Measurements from ENCODE around the gene KCNQ1.
A peak's percentile ranks its signal among the peaks of the same experiment; 100 is the strongest.

KCNQ1 gene

DNA sequence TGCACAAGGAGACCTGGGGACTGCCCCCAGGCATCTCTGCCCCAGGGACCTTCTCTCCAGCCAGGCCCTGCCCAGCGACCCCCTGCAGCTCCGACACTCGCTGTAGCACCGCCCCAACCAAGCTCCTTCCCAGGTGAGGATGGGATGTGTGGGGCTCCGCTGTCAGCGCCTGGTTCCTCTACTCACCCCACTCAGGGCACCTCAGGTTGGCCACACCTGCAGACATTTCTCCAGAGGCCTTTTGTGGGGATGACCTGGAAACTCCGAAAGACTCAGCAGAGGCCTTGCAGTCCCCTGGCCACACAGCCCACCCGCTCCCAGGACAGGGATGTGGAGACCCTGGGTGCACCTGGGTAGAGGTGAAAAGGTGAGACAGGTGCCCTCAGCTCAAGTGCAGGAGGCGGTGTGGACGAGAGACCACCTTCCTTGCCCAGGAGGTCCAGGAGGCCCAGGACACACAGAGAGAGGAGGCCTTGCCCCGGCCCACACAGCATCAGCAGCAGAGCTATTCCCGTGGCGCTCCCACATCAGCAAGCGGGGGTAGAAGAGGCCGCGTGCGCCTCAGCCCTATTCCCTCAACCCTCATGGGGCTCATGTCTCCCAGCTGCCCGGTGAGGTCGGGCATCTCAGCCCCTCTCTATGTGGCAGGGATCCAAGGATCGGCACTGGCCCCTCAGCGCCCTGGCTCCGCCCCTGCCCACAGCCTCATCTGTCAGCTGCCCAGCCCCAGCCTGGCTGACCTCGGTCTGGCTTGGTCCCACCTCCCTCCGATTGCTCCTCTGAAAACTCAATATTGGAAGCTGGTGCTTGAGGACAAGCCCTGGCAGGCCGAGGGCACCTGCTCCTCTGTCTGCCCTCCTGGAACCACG, 21.4 kb upstream of the KCNQ1 start:
- DNase-seq (ENCODE audit: low read depth in 2 of 2), result no peak

DNA sequence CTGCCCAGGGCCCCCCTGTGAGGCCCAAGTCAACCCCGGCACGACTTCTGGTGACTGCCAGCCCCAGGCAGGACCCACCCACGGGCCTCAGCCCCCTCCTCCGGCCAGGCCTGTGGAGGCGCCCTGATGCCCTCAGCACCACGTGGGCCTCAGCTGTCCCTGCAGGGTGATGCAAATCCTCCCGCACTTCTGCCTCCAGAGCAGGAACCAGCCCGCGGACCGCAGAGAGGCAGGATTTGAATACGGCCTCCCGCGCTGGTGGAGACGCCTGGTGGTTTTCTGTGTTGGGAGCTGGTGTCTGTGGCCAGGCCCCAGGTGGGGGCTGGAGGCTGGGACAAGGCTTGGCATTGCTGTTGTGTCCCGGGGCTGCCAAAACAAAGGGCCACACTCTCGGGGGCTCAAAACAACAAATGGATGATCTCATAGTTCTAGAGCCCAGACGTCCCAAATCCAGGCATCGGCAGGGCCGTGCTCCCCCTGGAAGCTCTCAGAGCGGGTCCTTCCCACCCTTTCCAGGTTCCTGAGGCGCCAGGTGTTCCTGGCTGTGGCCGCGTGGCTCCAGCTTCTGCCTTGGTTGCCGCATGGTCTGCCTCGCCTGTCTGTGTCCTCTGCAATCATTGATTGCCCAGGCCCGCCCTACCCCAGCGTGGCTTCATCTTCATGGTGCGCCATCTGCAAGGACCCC, 19.9 kb upstream of the KCNQ1 start:
- no peak for DNase-seq (ENCODE audit: low read depth in 2 of 2)

DNA sequence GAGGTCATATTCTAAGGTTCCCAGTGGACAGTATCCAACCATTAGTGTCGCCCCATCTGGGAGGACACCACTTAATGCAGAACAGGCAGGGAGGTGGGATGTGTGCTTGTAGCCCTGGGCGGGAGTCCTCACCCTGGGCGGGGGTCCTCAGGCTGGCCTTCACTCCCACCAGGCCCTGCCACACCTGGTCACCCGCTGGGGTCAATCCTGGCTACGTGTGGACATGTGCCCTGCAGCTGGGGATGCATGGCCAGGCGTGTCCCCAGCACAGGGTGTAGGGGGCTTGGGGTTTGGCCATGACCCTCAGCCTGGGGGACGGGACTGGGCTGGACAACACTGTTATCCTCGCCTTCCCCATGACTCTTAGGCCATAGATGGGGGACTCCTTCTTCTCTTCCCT, 19.3 kb upstream of the KCNQ1 start:
- no peak for DNase-seq (ENCODE audit: low read depth in 2 of 2)

DNA sequence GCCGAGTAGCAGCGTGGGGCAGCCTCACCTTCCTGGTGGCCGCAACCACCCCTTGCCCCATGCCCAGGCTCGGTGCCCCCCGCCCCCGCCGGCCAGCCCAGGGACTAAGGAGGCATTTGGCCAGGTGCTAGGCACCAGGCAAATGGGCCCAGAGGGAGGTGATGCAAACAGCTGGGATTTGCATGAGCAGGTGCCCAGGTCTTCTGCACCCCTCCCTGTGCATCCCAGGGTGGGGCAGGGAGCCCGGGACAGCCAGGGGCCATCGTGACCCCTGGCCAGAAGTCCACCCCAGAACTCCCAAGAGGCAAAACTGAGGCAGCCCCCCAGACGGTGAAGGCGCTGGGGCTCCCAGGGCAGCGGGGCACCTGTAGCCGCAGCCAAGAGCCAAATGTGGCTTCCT, 18.6 kb upstream of the KCNQ1 start:
- no peak for DNase-seq (ENCODE audit: low read depth in 2 of 2)

DNA sequence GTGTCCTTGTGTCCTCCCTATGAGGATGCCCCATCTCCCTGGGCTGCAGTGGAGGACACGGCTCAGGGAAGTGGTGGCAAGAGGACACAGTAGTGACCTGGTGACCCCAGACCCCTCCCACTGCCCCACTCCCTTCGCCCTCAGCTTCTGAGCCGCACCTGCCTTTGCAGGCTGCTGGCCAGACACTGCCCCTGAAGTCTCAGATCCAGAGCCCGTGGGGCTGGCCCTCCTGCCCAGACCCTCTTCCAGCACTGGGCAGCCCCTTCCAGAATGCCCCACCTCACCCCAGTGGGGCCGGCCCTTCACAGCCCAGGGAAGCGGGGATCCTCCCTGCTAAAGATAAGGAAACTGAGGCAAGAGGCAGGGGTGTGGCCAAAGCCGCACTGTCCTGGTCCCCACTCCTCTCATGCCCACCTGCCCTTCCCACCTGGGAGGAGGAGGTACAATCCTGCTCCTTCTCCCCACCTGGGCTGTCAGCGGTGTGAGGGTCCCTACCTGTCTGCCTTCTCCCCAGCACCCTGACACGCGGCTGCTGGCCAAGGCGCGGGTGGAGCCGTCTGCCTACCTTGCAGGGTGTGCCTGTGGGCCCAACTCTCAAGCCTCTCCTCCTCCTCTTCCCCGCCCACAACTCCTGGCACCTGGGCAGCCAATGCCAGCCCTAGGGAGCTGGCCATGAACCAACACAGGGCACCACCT, 17.8 kb upstream of the KCNQ1 start:
- DNase-seq (ENCODE audit: low read depth in 2 of 2), result no peak

DNA sequence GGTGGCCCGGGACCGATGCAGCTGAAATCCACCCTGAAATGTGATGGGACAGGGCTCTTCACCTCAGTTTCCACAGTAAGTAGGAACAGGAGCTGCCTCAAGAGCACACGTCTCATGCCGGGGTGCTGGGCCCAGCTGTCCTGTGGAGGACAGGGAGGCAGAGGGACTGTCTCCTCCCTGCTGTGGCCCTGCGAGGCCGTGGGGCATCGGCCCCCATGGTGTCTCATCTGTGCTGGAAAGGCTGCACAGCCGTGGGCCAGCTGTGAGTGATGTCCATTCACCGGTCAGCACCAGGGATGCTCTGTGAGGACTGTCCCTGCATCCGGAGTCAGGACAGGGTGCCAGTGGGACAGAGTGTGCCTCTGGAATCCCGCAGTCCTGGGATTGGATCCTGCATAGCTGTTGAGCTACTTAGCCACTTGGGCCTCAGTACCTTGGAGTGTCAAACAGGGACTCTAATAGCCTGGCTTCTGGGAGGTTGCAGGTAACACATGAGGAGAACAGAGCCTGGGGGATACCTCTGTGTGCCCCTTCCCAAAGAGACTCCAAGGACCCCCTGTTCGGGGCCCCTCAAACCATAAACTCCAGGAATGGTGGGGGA, 17.0 kb upstream of the KCNQ1 start:
- no peak for DNase-seq (ENCODE audit: low read depth in 2 of 2)

DNA sequence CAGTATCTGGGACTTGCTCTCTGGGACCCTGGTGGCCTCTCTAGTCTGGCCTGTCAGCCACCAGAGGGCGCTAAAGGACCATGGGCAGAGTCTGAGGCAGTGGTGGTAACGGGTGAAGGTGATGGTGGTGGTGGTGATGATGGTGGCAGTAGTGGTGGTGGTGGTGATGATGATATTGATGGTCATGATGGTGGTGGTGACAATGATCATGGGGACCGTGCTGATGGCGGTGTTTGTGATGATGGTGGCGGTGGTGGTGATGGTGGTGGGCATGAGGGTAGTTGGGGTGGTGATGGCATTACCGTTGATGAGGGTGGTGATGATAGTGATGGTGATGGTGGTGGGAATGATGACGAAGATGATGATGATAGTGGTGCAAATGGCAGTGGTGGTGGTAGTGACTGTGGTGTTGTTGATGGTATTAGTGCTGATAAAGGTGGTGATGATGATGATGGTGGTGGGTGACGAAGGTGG, 16.4 kb upstream of the KCNQ1 start:
- peak; percentile 5 to 6 for DNase-seq (ENCODE audit: low read depth in 2 of 2)

DNA sequence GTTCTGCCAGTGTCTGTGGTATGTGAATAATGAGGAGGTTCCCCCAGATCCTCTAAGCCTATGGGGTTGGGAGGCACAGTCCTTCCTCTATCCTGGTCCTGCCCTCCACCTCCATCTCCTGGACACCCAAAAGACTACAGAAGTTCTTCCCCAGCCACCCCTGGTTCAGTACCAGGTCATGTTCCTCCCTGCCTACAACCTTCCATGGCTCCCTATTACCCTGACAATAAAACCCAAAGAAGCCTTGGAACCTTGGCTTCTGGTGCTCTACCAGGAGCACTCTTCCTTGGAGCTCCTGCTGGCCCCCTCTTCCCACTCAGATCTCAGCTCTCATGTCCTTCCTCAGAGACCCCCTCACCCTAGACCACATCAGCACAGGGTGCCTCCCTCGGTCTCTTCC, 13.4 kb upstream of the KCNQ1 start:
- DNase-seq (ENCODE audit: low read depth in 2 of 2), result no peak

DNA sequence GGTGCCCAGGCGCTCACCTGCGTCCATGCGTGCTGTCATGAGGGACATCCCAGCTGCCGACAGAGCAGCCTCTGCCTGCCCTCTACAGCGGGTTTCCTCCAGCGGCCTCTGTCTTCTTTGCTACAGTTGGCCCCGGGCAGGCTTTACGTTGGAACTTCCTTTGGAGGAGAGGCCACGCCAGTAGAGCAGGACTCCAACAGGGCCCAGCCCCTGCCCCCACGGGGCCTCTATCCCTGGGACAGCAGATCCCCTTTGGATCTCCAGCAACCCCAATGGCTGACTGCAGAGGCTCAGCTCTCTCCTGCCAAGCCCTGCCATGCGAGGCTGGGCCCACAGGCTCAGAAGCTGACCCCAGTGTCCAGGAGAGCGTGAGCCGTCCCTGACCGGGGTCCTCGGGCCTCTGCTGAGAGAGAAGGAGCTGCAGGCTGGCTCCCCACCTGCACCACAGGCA, 12.6 kb upstream of the KCNQ1 start:
- no peak for DNase-seq (ENCODE audit: low read depth in 2 of 2)

DNA sequence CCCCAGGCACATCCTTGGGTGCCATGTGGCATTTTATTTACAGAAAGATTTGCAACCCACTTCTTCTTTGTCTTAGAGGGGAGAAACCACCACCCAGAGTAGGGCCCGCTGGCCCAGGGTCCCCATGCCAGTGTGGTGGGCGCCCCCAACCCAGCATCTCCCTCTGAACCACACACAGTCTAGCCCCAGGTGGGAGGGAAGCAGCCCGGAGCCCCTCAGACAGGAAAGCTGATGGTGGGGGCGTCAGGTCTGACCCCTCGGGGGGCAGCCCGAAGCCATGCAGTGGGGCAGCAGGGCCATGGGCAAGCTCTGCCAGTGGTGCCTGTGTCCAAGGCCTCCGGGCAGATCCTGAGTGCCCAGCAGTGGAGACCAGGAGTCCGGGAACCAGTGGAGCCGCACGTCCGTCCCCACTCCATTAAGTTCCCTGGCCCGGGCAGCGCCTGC, 12.2 kb upstream of the KCNQ1 start:
- DNase-seq (ENCODE audit: low read depth in 2 of 2), result no peak

DNA sequence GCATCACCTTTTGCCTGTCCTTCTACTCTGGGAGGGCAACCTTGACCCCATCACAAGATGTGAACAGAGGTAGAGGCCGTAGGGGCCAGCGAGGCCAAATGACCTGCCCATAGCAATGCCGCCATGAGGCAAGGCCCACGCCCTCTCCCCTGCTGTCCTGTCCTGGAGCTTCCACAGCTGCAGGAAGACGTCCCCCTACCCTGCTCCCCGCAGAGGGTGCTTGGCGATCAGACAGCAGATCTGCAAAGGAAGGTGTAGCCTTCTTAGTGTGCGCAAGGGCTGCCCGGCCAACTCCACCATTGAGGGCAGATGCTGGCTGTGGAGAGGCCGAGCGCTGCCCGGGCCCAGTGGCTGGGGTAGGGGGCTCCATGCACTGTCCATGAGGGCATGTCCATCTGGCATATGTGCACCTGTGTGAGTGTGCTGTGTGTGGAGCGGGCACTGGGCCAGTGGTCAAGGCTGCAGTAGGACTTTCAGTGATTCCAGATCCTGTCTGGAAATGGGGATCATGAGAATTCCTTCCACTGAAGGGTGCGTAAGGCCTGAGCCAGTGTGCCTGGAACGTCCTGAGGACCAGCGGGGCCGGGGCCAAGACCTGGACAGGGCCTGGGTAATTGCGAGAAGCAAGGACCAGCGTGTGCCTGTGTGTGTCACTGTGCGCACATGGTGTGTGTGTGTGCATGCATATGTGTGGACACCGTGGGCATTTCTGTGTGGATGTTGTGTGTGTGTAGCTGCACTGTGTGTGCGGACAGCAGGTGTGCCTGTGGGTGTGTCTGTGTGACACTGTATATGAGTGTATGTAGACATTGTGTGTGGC, 11.5 kb upstream of the KCNQ1 start:
- no peak for DNase-seq (ENCODE audit: low read depth in 2 of 2)

DNA sequence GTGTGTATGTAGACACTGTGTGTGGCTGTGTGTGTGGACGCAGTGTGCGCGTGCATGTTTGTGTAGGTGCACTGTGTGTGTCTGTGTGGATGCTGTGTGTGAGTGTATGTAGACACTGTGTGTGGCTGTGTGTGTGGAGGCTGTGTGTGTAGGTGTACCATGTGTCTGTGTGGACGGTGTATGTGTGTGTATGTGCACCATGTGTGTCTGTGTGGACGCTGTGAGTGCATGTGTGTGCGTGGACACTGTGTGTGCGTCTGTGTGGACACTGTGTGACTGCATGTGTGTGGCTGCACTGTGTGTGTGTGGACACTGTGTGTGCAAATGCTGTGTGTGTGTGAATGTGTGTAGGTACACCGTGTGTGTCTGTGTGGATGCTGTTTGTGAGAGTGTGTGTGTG, 10.8 kb upstream of the KCNQ1 start:
- no peak for DNase-seq (ENCODE audit: low read depth in 2 of 2)

DNA sequence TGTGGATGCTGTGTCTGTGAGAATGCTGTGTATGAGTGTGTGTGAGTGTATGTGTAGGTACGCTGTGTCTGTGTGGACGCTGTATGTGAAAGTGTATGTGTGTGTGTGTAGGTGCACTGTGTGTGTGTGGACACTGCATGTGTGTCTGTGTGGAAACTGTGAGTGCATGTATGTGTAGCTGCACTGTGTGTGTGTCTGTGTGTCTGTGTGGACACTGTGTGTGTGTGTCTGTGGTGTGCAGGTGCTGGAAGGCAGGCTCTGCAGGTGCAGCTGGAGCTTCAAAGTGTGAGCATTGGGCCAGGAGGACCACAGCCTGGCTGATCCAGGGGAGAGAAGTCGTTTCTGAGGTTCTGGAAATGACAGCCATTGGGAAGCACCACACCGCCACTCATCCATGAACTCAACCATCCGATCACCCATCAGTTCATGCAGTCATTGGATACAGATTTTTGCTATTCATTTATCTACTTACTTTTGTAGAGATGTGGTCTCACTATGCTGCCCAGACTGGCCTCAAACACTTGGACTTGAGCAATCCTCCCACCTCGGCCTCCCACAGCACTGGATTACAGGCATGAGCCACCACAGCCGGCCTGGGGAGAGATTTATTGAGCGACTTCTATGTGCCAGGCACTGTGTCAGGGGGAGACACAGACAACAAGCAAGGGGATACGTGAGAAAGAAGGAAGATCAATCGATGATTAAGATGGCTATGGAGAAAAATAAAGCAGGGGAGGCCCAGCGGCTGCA, 10.1 kb upstream of the KCNQ1 start:
- DNase-seq (ENCODE audit: low read depth in 2 of 2), result no peak

DNA sequence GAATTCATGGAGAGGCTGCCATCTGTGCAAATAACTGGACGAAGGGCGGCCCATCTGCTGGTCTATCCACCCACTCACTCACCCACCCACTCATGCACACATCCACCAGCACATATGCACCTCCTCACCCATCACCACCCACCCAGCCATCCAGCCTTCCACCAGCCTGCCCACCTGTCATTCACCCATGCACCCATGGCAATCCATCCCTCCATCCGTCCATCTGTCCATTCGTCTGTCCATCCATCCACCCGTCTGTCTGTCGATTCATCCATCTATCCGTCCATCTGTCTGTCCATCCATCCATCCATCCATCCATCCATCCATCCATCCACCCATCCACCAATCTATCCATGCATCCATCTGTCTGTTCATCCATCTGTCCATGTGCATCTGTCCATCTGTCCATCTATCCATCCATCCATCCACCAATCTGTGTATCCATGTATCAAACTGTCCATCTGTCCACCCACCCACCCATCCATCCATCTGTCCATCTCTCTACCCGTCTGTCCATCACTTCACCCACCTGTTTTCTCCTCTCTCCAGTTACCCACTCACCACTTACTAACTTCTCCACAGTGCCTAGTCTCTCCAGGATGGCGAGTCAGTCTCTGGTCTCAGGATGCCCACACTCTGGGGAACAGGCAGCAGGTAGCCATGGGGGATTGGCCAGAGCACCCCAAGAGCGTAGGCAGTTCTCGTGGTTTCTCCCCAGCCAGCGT, 9.4 kb upstream of the KCNQ1 start:
- no peak for DNase-seq (ENCODE audit: low read depth in 2 of 2)

DNA sequence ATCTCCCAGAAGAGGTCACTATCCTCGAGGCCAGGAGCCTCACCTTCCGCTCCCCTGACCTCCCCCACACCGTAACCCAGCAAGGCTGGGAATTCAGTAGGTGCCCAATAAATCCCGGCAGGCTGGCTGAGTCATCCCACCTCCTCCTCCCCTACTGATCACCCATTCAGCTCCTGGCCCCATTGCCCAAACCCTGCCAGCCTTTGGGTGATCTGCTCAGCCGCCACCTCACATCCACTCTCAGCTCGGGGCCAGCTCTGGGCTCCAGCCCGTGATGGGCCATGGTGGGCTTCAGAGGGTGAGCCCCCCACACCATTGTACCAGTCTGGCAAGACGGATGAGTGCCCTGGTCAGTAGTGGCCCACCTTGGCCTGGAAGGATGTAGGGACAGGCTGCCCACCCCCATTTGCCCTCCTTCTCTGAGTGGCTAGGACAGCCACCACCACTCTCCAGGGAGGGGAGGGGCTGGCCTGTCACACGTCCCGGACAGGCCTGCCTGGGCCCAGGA, 8.7 kb upstream of the KCNQ1 start:
- DNase-seq (ENCODE audit: low read depth in 2 of 2), result no peak

DNA sequence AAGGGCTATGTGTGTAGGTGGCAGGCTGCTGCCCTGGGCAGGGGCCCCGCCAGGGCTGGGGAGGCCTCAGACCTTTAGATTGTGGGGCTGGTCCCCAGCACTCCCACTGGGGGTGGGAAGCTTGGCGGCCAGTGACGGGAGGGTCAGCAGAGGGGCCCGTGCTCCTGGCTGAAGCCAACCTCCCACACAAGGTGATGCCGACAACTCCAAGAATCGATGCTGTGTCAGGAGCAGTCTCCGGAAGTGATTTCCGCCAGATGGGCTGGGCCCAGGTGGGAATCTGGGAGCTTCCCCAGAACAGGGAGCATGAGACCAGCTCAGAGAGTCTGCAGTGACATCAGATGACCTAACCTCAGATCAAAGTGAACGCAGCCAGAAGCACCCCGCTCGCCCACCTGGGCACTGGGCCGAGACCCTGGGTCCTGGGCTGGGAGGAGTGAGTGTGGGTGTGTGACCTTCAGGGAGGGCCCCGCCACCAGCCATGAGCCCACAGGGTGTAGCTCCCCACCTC, 8.2 kb upstream of the KCNQ1 start:
- no peak for DNase-seq (ENCODE audit: low read depth in 2 of 2)

DNA sequence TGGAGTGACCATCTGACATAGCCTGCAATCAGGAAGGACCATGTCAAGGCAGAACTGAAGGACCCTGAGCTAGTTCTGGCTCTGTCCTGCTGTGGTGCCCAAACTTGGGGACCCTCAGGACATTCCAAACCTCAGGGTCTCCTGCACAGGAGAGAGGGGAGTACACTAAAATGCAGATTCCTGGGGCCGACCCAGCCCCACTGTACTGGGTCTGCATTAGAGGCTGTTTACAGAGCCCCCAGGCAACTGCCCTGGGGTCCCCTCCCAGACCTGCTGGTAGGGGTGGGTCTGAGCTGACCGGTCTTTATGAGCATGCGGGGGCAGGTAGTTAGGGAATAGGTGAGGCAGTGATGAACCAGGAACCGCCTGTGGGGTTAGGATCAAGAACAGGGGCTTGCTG, 7.3 kb upstream of the KCNQ1 start:
- DNase-seq (ENCODE audit: low read depth in 2 of 2), result no peak

DNA sequence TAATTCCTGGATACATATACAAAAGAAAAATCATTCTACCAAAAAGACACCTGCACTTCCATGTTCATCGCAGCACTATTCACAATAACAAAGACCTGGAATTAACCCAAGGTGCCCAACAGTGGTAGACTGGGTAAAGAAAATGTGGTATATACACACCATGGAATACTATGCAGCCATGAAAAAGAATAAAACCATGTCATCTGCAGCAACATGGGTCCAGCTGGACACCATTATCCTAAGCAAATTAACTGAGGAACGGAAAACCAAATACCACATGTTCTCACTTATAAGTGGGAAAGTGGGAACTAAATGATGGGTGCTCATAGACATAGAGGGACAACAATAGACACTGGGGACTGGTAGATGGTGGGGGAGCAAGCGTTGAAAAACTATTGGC, 5.0 kb upstream of the KCNQ1 start:
- no peak for DNase-seq (ENCODE audit: low read depth in 2 of 2)

DNA sequence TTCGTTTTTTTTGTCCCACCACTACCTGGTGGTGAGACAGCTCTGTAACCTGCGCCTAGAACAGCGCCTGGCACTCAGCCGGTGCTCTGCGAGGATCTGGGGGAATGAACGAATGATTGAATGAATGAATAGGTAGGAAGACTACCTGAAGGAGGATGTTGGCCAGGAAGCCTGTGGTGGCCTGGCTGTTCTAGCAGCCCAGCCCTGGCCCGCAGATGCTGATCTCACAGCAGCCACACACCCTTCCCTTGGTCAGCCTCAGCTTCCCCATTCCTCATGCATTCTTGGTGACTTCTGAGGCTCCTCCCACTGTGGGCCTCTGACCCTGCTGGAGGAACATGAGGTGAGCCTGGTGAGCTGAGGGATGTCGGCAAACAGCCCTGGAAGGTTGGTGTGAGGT, 4.2 kb upstream of the KCNQ1 start:
- DNase-seq (ENCODE audit: low read depth in 2 of 2), result no peak

Measured in fibroblast of skin of left quadriceps (primary cell).